ENCODE data around the gene HSP90AB1. TPM values are rescaled to one million over a fixed set of nuclear protein-coding genes. Genes with fewer than 3 reads are reported as not detected.

The HSP90AB1 gene
- 200 and 396 TPM in 2 replicates for total RNA-seq

DNA sequence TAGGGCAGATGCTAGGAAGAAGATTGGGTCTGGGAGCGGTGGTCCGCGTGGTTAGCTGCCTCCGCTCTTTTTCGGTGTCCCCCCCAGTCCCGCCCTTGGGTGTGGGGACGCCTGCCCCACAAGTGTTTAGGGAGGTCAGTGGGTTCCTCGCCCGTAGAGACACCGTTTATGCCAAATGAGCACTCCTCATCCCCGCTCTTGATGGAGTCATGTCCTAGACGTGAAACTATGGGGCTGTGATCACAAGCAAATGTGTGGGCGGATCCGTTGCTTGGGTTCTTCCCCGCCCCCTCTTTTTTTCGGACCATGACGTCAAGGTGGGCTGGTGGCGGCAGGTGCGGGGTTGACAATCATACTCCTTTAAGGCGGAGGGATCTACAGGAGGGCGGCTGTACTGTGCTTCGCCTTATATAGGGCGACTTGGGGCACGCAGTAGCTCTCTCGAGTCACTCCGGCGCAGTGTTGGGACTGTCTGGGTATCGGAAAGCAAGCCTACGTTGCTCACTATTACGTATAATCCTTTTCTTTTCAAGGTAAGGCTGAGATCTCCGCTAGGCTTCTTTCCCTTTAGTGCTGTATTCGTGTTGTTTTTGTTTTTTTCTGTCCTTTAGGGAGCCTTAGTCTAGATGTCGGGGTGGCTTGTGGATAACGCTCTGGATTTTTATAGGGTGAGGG is at the start of gene HSP90AB1:
Gene HSP90AB1 (plus strand): TSS at position 439 of the 675 bp plus-strand sequence. CDS start 1,529 bp downstream, outside the sequence.
- TF ChIP-seq, protein P1, sequence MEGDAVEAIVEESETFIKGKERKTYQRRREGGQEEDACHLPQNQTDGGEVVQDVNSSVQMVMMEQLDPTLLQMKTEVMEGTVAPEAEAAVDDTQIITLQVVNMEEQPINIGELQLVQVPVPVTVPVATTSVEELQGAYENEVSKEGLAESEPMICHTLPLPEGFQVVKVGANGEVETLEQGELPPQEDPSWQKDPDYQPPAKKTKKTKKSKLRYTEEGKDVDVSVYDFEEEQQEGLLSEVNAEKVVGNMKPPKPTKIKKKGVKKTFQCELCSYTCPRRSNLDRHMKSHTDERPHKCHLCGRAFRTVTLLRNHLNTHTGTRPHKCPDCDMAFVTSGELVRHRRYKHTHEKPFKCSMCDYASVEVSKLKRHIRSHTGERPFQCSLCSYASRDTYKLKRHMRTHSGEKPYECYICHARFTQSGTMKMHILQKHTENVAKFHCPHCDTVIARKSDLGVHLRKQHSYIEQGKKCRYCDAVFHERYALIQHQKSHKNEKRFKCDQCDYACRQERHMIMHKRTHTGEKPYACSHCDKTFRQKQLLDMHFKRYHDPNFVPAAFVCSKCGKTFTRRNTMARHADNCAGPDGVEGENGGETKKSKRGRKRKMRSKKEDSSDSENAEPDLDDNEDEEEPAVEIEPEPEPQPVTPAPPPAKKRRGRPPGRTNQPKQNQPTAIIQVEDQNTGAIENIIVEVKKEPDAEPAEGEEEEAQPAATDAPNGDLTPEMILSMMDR (IDR thresholded peaks at IDR 0.05; ENCODE audit: insufficient read depth, low read length, severe bottlenecking) = no peak
- H3K36me3 ChIP-seq (ENCODE audit: control insufficient read depth, insufficient read depth, low read length) = peaks cover 17% of the 10 kb centered on the region
- H3K27me3 ChIP-seq (ENCODE audit: control insufficient read depth, insufficient read depth, low read length) = peaks cover 1% of the 10 kb centered on the region
- H3K4me3 ChIP-seq (ENCODE audit: low read depth, low read length) = peak within 1 kb of the TSS; percentile 59
- FAIRE-seq = peak; percentile 40
- DNase-seq (ENCODE audit: low read depth) = peak; percentile 98

DNA sequence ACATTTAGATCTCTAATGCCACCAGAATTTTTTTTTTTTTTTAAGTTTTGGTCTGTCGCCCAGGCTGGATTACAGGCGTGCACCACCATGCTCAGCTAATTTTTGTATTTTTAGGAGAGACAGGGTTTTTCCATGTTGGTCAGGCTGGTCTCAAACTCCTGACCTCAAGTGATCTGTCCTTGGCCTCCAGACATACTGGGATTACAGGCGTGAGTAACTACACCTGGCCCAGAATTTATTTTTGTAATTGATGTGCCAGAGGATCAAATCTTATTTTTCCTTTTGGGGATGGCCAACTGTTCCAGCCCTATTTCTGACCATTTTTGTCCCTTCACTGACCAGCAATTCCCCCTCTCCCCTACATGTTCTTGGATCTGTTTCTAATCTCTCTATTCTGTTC is 48.2 kb upstream of the HSP90AB1 start:
- H3K36me3 ChIP-seq (ENCODE audit: control insufficient read depth, insufficient read depth, low read length) = no peaks in the 10 kb centered on the region
- FAIRE-seq (no peak), DNase-seq (ENCODE audit: low read depth) (no peak)
- H3K27me3 ChIP-seq (ENCODE audit: control insufficient read depth, insufficient read depth, low read length) = no peaks in the 10 kb centered on the region
- H3K4me3 ChIP-seq (ENCODE audit: low read depth, low read length) = no peak overlapping the region
- TF ChIP-seq, protein P1 (IDR thresholded peaks at IDR 0.05; ENCODE audit: insufficient read depth, low read length, severe bottlenecking) = no peak

DNA sequence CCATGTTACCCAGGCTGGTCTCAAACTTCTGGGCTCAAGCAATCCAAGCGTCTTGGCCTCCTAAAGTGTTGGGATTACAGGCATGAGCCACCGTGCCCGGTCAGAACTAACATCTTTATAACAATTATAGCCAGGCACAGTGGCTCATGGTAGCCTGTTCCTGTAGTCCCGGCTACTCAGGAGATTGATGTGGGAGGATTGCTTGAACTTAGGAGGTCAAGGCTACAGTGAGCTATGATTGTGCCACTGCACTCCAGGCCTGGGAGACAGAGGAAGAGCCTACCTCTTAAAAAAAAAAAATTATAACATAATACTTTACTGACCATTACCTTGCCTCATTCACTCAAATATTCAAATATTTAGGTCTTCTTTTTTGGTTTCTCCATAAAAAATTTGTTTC is 47.0 kb upstream of the HSP90AB1 start:
- no peak for DNase-seq (ENCODE audit: low read depth)
- H3K36me3 ChIP-seq (ENCODE audit: control insufficient read depth, insufficient read depth, low read length) = no peaks in the 10 kb centered on the region
- no peak for FAIRE-seq
- TF ChIP-seq, protein P1 (IDR thresholded peaks at IDR 0.05; ENCODE audit: insufficient read depth, low read length, severe bottlenecking) = no peak
- H3K27me3 ChIP-seq (ENCODE audit: control insufficient read depth, insufficient read depth, low read length) = no peaks in the 10 kb centered on the region
- no peak overlapping the region for H3K4me3 ChIP-seq (ENCODE audit: low read depth, low read length)

DNA sequence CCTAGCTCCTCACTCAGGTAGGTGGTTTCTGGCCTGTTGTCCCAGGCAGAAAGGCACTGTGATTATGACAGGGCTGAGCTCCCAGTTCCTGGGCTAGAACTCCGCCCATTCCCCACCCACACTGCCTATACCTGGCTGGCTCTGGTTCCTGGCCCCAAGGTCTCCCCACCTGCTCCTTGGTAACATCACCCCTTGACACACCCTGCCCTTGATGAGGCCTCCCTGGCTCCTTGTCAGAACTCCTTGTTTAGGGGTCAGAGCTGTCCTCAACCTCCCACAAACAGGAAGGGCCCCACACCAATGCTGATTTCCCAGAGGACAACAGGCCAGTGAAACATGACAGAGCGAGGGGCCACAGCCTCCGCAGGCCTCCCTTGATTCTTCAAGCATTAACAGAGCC is 45.7 kb upstream of the HSP90AB1 start:
- H3K27me3 ChIP-seq (ENCODE audit: control insufficient read depth, insufficient read depth, low read length) = no peaks in the 10 kb centered on the region
- DNase-seq (ENCODE audit: low read depth) (peak; percentile 62), FAIRE-seq (no peak)
- TF ChIP-seq, protein P1 (IDR thresholded peaks at IDR 0.05; ENCODE audit: insufficient read depth, low read length, severe bottlenecking) = no peak
- no peaks in the 10 kb centered on the region for H3K36me3 ChIP-seq (ENCODE audit: control insufficient read depth, insufficient read depth, low read length)
- H3K4me3 ChIP-seq (ENCODE audit: low read depth, low read length) = no peak overlapping the region

DNA sequence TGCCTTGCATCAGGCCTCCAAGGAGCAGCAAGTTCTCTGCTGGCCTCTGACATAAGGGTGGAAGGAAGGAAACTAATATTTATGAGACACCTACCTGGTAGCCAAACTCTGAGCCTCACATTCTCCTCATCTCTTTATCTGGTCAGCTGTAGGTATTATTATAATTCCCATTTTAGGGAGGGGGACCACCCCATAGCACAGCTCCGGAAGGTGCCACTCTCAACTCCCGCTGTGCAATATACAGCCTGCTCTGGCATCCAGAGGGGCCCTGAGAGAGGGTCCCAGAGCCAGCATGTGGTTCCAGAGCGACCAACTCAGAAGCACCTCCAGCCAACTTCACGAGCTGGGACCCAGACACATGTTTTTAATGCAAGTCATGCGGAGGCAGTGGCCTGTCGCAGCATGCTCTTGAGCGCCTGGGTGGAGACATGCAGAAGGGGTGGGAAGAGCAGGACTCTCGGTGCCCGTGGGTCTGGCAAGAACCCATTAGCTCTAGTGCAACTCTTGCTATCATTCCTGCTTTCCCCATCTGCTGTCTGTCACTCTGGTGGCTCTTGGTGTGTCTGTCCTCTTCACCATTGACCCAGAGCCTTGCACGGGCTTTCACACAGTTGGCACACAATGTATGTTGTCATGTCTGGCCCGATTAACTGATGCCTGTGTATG is 45.1 kb upstream of the HSP90AB1 start:
- H3K27me3 ChIP-seq (ENCODE audit: control insufficient read depth, insufficient read depth, low read length) = no peaks in the 10 kb centered on the region
- TF ChIP-seq, protein P1 (IDR thresholded peaks at IDR 0.05; ENCODE audit: insufficient read depth, low read length, severe bottlenecking) = no peak
- peak; percentile 86 for DNase-seq (ENCODE audit: low read depth)
- no peaks in the 10 kb centered on the region for H3K36me3 ChIP-seq (ENCODE audit: control insufficient read depth, insufficient read depth, low read length)
- FAIRE-seq = peak; percentile 60
- H3K4me3 ChIP-seq (ENCODE audit: low read depth, low read length) = no peak overlapping the region

Data from bronchial epithelial cell (primary cell).